ENCODE data around the gene RPL13. TPM values are rescaled to one million over a fixed set of nuclear protein-coding genes. Genes with fewer than 3 reads are reported as not detected.
"Not testable (repeated sequence)": the region's sequence is repeated elsewhere in the genome, so short reads cannot be mapped to it uniquely, and the experiment has no call there.

The RPL13 gene
- total RNA-seq, 2 experiments from 2014 or later, result 3,056 to 3,151 TPM

DNA sequence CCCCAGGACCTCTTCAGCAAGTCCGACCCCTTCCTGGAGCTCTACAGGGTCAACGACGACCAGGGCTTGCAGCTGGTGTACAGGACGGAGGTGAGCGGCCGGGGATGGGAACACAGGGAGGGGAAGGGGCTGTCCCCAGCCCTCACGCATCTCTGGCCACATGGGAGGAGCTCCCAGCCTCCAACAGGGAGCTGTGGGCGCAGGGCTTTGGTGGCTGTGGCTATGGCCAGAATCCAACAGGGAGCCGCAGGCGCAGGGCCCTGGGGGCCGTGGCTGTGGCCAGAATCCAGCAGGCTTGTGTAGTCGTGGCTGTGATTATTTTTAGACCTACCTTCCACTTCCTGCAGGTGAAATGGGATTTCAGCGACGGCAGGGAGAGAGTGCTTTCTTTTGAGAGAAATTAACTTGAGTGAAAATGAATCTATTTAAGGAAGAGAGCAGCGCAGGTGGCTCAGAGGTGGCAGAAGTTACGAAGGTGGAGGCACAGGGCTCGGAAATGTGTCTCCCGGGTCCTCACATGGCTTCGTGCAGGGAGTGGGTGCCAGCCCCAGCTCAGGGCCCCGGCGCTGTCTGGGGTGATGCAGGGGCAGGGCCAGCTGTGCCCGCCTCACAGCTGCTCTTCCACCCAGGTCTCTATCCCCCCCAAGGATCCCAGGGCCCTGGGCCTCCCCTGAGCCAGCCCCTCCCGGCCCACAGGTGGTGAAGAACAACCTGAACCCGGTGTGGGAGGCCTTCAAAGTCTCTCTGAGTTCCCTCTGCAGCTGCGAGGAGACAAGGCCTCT lies 24.5 kb downstream of the RPL13 start:
- TF ChIP-seq, protein P1, sequence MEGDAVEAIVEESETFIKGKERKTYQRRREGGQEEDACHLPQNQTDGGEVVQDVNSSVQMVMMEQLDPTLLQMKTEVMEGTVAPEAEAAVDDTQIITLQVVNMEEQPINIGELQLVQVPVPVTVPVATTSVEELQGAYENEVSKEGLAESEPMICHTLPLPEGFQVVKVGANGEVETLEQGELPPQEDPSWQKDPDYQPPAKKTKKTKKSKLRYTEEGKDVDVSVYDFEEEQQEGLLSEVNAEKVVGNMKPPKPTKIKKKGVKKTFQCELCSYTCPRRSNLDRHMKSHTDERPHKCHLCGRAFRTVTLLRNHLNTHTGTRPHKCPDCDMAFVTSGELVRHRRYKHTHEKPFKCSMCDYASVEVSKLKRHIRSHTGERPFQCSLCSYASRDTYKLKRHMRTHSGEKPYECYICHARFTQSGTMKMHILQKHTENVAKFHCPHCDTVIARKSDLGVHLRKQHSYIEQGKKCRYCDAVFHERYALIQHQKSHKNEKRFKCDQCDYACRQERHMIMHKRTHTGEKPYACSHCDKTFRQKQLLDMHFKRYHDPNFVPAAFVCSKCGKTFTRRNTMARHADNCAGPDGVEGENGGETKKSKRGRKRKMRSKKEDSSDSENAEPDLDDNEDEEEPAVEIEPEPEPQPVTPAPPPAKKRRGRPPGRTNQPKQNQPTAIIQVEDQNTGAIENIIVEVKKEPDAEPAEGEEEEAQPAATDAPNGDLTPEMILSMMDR (IDR thresholded peaks at IDR 0.05), result no peak
- intact Hi-C loops (cut with micrococcal nuclease), result no loop called here
- H3K27me3 Mint-ChIP-seq, result no peaks in the 10 kb centered on the region
- H3K4me3 Mint-ChIP-seq, result no peak overlapping the region
- no peaks in the 10 kb centered on the region for H3K36me3 Mint-ChIP-seq (ENCODE audit: low read depth)
- peaks cover 3% of the 10 kb centered on the region for H3K9me3 Mint-ChIP-seq
- no peak overlapping the region for H3K27ac Mint-ChIP-seq
- no peaks in the 10 kb centered on the region for H3K4me1 Mint-ChIP-seq (ENCODE audit: low read depth)
- POLR2A ChIA-PET, result interaction anchor here (0.7 to 1.4 kb wide), 2 partner anchors 19 to 21 kb away, joined by 3 read pairs; no protein-coding TSS in a partner anchor
- DNase-seq, result no peak
- CTCF ChIA-PET, result no interaction called here
- no peak for ATAC-seq

DNA sequence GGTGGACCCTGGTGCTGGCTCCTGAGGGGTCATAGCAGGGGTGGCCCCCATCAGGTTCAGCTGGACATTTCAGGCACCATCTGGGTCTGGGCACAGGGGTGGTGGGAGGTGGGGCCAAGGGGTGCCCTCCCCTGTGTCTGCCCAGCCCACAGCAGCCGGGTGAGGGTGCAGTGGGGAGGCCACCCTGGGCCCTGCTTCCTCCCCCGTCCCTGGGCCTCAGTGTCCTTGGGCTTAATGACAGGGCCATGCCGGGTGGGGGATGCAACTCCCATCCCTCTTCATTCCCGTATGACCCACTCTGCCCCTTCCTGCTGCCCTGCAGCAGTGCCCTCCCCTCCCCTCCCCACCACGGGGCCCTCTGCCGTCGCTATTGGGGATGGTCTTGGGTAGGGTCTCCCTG lies 25.7 kb downstream of the RPL13 start:
- H3K27me3 Mint-ChIP-seq, result no peaks in the 10 kb centered on the region
- TF ChIP-seq, protein P1 (IDR thresholded peaks at IDR 0.05), result no peak
- no peaks in the 10 kb centered on the region for H3K4me1 Mint-ChIP-seq (ENCODE audit: low read depth)
- DNase-seq (no peak), ATAC-seq (no peak)
- no peaks in the 10 kb centered on the region for H3K36me3 Mint-ChIP-seq (ENCODE audit: low read depth)
- H3K9me3 Mint-ChIP-seq, result peaks cover 3% of the 10 kb centered on the region
- intact Hi-C loops (cut with micrococcal nuclease), result no loop called here
- no peak overlapping the region for H3K4me3 Mint-ChIP-seq
- POLR2A ChIA-PET, result no interaction called here
- CTCF ChIA-PET, result no interaction called here
- H3K27ac Mint-ChIP-seq, result no peak overlapping the region

DNA sequence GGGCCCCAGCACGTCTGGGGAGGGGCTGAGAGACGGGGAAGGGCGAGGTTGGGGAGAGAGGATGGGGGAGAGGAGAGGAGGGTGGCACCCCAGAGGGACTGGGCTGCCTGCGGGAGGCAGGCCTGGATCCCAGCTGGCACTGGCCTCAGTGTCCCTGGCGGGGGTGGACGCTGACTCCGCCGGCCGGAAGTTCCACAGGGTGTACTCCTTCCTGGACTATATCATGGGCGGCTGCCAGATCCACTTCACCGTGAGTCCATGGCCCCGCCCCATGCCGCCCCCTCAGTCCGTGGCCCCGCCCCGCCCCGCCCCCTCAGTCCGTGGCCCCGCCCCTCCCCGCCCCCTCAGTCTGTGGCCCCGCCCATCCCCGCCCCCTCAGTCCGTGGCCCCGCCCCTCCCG lies 26.4 kb downstream of the RPL13 start:
- Mint-ChIP-seq H3K9me3 (peaks cover 3% of the 10 kb centered on the region), H3K4me3 (no peak overlapping the region), H3K27ac (no peak overlapping the region), H3K4me1 (ENCODE audit: low read depth) (no peaks in the 10 kb centered on the region), H3K27me3 (no peaks in the 10 kb centered on the region), H3K36me3 (ENCODE audit: low read depth) (no peaks in the 10 kb centered on the region)
- ATAC-seq (peak; percentile 48), DNase-seq (peak; percentile 40)
- ChIA-PET POLR2A (no interaction called here), CTCF (no interaction called here)
- TF ChIP-seq, protein P1 (IDR thresholded peaks at IDR 0.05), result no peak
- intact Hi-C loops (cut with micrococcal nuclease), result no loop called here

DNA sequence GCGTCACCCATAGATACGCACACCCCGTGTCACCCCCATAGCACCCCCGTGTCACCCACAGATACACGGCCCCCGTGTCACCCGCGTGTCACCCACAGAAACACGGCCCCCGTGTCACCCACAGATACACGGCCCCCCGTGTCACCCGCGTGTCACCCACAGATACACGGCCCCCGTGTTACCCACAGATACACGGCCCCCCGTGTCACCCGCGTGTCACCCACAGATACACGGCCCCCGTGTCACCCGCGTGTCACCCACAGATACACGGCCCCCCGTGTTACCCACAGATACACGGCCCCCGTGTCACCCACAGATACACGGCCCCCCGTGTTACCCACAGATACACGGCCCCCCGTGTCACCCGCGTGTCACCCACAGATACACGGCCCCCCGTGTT lies 27.2 kb downstream of the RPL13 start:
- CTCF ChIA-PET; ATAC-seq; H3K27me3 Mint-ChIP-seq; H3K27ac Mint-ChIP-seq; intact Hi-C loops (cut with micrococcal nuclease); DNase-seq; POLR2A ChIA-PET; H3K9me3 Mint-ChIP-seq; H3K36me3 Mint-ChIP-seq (ENCODE audit: low read depth); H3K4me3 Mint-ChIP-seq; H3K4me1 Mint-ChIP-seq (ENCODE audit: low read depth): not testable (repeated sequence)

DNA sequence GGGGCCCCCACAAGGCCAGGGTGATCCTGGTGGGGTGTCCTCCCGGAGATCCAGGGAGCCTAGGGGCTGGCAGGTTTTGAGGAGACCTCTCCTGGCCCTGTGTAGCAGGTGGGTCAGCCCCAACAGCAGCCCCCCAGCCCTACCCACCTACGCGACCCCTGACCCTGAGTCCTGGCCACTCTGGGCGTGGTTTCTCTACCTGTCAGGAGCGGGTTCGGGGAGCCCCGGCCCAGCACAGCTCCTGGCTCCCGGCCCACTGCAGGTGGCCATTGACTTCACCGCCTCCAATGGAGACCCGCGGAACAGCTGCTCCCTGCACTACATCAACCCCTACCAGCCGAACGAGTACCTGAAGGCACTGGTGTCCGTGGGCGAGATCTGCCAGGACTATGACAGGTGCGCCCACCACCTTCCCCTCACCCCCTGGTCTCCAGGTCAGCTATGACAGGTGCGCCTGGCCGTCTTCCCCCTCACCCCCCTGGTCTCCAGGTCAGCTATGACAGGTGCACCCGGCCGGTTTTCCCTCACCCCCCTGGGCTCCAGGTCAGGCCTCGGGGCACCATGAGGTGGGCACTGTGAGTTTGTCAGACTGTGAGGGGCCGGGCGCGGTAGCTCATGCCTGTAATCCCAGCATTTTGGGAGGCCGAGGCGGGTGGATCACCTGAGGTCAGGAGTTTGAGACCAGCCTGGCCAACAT lies 28.1 kb downstream of the RPL13 start:
- intact Hi-C loops (cut with micrococcal nuclease), result no loop called here
- DNase-seq (no peak), ATAC-seq (no peak)
- Mint-ChIP-seq H3K9me3 (peaks cover 3% of the 10 kb centered on the region), H3K4me3 (no peak overlapping the region), H3K4me1 (ENCODE audit: low read depth) (peaks cover 1% of the 10 kb centered on the region), H3K27me3 (no peaks in the 10 kb centered on the region), H3K36me3 (ENCODE audit: low read depth) (no peaks in the 10 kb centered on the region), H3K27ac (no peak overlapping the region)
- ChIA-PET CTCF (interaction anchor here (0.7 kb wide), 1 partner anchor 9 kb away, joined by 3 read pairs; no protein-coding TSS in a partner anchor), POLR2A (interaction anchor here (1.2 kb wide), 2 partner anchors 14 to 24 kb away, joined by 3 to 4 read pairs; no protein-coding TSS in a partner anchor)
- TF ChIP-seq, protein P1 (IDR thresholded peaks at IDR 0.05), result no peak
